ENCODE measurements around the gene MGRN1. TPM values are rescaled to one million over a fixed set of nuclear protein-coding genes. Genes with fewer than 3 reads are reported as not detected.

Gene MGRN1
- total RNA-seq, 1 experiment from 2014 or later = 72.3 TPM

GRCh38 chr16:4618645-4619418, 5.8 kb upstream of the MGRN1 start:
- no peaks in the 10 kb centered on the region for H3K9me3 ChIP-seq
- H3K36me3 Mint-ChIP-seq (ENCODE audit: insufficient read depth, unreplicated experiment) = peaks cover 18% of the 10 kb centered on the region
- no TSS peak for BruUV-seq (replicated peaks)
- POLR2A ChIA-PET = interaction anchor here (0.6 kb wide), 1 partner anchor 49 kb away, joined by 3 read pairs; no protein-coding TSS in a partner anchor
- no peaks in the 10 kb centered on the region for H3K36me3 ChIP-seq (ENCODE audit: control insufficient read depth, insufficient read depth, low read length)
- no peaks in the 10 kb centered on the region for H3K27me3 Mint-ChIP-seq (ENCODE audit: insufficient read depth, unreplicated experiment)
- TF ChIP-seq, protein P1, sequence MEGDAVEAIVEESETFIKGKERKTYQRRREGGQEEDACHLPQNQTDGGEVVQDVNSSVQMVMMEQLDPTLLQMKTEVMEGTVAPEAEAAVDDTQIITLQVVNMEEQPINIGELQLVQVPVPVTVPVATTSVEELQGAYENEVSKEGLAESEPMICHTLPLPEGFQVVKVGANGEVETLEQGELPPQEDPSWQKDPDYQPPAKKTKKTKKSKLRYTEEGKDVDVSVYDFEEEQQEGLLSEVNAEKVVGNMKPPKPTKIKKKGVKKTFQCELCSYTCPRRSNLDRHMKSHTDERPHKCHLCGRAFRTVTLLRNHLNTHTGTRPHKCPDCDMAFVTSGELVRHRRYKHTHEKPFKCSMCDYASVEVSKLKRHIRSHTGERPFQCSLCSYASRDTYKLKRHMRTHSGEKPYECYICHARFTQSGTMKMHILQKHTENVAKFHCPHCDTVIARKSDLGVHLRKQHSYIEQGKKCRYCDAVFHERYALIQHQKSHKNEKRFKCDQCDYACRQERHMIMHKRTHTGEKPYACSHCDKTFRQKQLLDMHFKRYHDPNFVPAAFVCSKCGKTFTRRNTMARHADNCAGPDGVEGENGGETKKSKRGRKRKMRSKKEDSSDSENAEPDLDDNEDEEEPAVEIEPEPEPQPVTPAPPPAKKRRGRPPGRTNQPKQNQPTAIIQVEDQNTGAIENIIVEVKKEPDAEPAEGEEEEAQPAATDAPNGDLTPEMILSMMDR (IDR thresholded peaks at IDR 0.05; ENCODE audit: insufficient read depth in 1 of 2, low read depth in 1 of 2, low read length in 1 of 2, severe bottlenecking in 1 of 2, unreplicated experiment in 1 of 2) = no peak
- H3K4me3 Mint-ChIP-seq (ENCODE audit: unreplicated experiment) = no peak overlapping the region
- no peaks in the 10 kb centered on the region for H3K27me3 ChIP-seq (replicated peaks; ENCODE audit: control insufficient read depth, insufficient read depth, low read length)
- no peaks in the 10 kb centered on the region for H3K9me3 Mint-ChIP-seq (ENCODE audit: unreplicated experiment)
- peaks cover 25% of the 10 kb centered on the region for H3K4me1 ChIP-seq
- H3K4me3 ChIP-seq (ENCODE audit: low read depth, low read length) = no peak overlapping the region
- H3K4me1 Mint-ChIP-seq (ENCODE audit: low read depth, unreplicated experiment) = peaks cover 7% of the 10 kb centered on the region
- no peak overlapping the region for H3K27ac Mint-ChIP-seq (ENCODE audit: unreplicated experiment)
- intact Hi-C loops (cut with micrococcal nuclease; ENCODE audit: unreplicated experiment) = no loop called here
- CTCF ChIA-PET = interaction anchor here (1.1 kb wide), 1 partner anchor 47 kb away, joined by 3 read pairs; no protein-coding TSS in a partner anchor
- no peak for DNase-seq

- Mint-ChIP-seq H3K27ac (ENCODE audit: unreplicated experiment) (no peak overlapping the region), H3K27me3 (ENCODE audit: insufficient read depth, unreplicated experiment) (no peaks in the 10 kb centered on the region), H3K4me3 (ENCODE audit: unreplicated experiment) (no peak overlapping the region), H3K4me1 (ENCODE audit: low read depth, unreplicated experiment) (peaks cover 8% of the 10 kb centered on the region), H3K9me3 (ENCODE audit: unreplicated experiment) (no peaks in the 10 kb centered on the region), H3K36me3 (ENCODE audit: insufficient read depth, unreplicated experiment) (peaks cover 19% of the 10 kb centered on the region)
- no peaks in the 10 kb centered on the region; the same call in 1 of the 2 replicates for H3K36me3 ChIP-seq (ENCODE audit: control insufficient read depth, insufficient read depth, low read length)
- DNase-seq = no peak
- TF ChIP-seq, protein P1 (IDR thresholded peaks at IDR 0.05; ENCODE audit: insufficient read depth in 1 of 2, low read depth in 1 of 2, low read length in 1 of 2, severe bottlenecking in 1 of 2, unreplicated experiment in 1 of 2) = no peak
- no TSS peak for BruUV-seq (replicated peaks)
- H3K27me3 ChIP-seq (replicated peaks; ENCODE audit: control insufficient read depth, insufficient read depth, low read length) = no peaks in the 10 kb centered on the region
- H3K4me3 ChIP-seq (ENCODE audit: low read depth, low read length) = no peak overlapping the region
- H3K4me1 ChIP-seq = peaks cover 12% of the 10 kb centered on the region
- ChIA-PET POLR2A (interaction anchor here (0.5 to 2.8 kb wide), 4 partner anchors 8 to 145 kb away, joined by 3 to 20 read pairs (median 3); partner anchors contain the start of genes ANKS3 and DNAAF8), CTCF (interaction anchor here (1.0 to 2.8 kb wide), 9 partner anchors 7 to 111 kb away, joined by 3 to 13 read pairs (median 4); partner anchors contain the start of genes ANKS3, CDIP1 and DNAAF8)
- H3K9me3 ChIP-seq = no peaks in the 10 kb centered on the region
- intact Hi-C loops (cut with micrococcal nuclease; ENCODE audit: unreplicated experiment) = no loop called here
Observed at GRCh38 chr16:4623593-4623992, 1.0 kb upstream of the MGRN1 start.

- Histone ChIP-seq H3K4me3 (ENCODE audit: low read depth, low read length) (peak overlapping the region; percentile 99), H3K27me3 (replicated peaks; ENCODE audit: control insufficient read depth, insufficient read depth, low read length) (no peaks in the 10 kb centered on the region), H3K4me1 (peaks cover 5% of the 10 kb centered on the region; the same call in 1 of the 2 replicates), H3K9me3 (no peaks in the 10 kb centered on the region), H3K36me3 (ENCODE audit: control insufficient read depth, insufficient read depth, low read length) (no peaks in the 10 kb centered on the region; the same call in 1 of the 2 replicates)
- peak; percentile 68 to 79 for DNase-seq
- ChIA-PET POLR2A (interaction anchor here (1.0 to 2.8 kb wide), 3 partner anchors 9 to 110 kb away, joined by 3 to 20 read pairs (median 3); partner anchors contain the start of genes ANKS3 and DNAAF8), CTCF (interaction anchor here (0.5 to 2.8 kb wide), 11 partner anchors 9 to 109 kb away, joined by 3 to 13 read pairs (median 4); partner anchors contain the start of genes ANKS3, CDIP1 and DNAAF8)
- Mint-ChIP-seq H3K4me3 (ENCODE audit: unreplicated experiment) (peak overlapping the region; percentile 84), H3K36me3 (ENCODE audit: insufficient read depth, unreplicated experiment) (peaks cover 29% of the 10 kb centered on the region), H3K4me1 (ENCODE audit: low read depth, unreplicated experiment) (peaks cover 8% of the 10 kb centered on the region), H3K27ac (ENCODE audit: unreplicated experiment) (peak overlapping the region; percentile 99), H3K9me3 (ENCODE audit: unreplicated experiment) (no peaks in the 10 kb centered on the region), H3K27me3 (ENCODE audit: insufficient read depth, unreplicated experiment) (no peaks in the 10 kb centered on the region)
- BruUV-seq (replicated peaks) = no TSS peak
- intact Hi-C loops (cut with micrococcal nuclease; ENCODE audit: unreplicated experiment) = loop anchor here (1.0 to 2.0 kb wide), 3 partner anchors 9 to 40 kb away; no protein-coding TSS in a partner anchor
- TF ChIP-seq, protein P1 (IDR thresholded peaks at IDR 0.05; ENCODE audit: insufficient read depth in 1 of 2, low read depth in 1 of 2, low read length in 1 of 2, severe bottlenecking in 1 of 2, unreplicated experiment in 1 of 2) = no peak
Observed at GRCh38 chr16:4624827-4625559, 367 bp downstream of the MGRN1 start.
